ENCODE results near the gene MIDN.
"Not testable (repeated sequence)": the region's sequence is repeated elsewhere in the genome, so short reads cannot be mapped to it uniquely, and the experiment has no call there.

The MIDN gene

DNA sequence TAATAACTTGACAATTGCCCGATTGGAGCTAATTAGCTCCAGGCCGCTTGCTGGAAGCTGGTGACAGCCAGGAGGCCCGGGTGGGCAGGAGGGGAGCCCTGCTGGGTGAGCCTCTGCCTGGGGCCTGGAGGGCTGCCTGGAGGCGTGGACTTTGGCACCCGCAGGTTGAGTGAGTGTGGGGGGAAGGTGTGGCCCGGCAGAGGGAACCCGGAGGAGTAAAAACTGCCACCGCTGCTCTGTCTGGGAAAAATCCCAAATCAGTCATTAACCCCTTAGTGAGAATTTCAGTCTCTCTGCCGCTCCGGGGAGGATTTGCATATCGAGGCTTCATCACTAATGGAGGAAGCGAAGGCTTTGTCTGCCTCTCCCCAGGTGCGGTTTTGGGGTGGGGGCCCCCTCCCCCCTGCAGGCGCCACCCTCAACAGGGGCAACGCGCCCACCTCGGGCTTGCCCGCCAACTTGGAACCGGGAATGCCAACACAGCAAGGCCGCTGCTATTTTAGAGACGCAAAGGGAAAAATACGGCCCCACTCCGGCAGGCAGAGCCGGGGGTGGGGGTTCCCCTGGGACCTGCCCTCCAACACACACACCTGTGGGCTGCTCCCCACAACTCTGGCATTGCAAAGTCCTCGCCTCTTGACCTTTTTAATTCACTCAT, 43.5 kb downstream of the MIDN start:
- DNase-seq (ENCODE audit: low spot score) = no peak

DNA sequence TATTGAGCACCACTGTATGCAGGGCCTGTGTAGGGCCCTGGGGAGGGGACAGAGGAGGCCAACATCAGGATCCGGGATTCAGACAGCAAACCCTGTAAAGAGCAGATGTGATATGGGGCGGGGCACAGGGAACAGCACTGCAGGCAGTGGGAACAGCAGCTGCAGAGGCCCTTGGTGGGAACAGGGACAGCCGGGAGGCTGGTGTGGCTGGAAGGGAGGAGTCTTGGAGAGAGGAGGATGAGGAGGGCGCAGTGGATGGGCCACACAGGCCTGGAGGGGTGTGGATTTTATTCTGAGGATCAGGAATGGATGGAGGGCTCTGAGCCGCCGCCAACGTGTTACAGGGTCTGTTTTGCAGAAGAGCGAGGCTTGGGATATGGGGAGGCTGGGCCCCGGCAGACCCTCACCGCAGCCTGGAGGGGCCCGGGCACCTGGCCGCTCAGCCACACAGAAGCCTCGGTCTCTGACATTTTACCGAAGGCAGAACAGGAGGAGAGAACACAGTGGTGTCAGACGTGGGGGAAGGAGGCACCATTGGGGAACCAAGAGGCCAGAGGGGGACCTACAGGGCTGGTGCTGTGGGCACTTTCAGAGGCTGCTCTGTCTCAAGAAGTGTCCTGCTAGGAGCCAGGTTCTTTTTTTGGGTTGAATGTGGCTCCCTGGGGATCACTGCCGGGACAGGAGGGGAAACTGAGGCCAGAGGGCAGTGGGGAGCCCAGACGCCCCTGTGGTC, 44.2 kb downstream of the MIDN start:
- DNase-seq (ENCODE audit: low spot score) = no peak

DNA sequence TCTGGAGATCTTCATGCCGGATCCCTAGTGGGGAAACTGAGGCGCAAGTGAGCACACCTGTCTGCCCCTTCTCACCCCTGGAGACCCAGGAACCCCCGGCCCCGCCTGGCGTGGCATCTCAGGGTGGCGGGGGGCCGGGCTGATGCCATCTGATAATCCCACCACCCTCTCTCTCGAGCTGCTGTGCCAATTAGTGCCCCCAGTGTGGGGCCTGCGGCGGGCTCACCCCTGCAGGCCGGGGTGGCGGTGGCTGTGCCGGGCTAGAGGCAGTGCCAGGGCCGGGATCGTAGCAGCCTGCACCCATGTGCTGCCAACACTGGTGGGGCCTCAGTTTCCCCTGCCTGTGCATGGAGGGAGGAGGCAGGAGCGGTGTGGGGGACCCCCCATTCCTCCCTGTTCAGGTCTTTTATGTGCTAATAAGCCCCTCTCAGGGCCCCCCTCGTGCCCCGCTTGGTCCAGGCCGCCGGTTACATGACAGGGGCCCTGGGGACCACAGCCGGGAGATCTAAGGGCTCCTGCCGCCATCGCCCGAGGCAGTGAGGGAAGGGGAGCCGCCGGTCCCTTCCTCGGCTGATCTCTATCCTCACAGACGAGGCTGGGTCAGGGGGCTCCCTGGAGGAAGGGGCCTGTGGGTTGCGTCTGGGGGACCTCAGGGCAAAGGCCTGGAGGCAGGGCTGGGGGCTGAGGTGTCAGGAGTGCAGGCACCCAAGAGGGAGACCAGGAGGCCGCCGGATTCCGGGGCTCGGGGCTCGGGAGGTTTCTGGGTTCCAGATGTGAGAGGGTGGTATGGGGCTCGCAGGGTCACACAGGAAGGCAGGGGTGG, 45.6 kb downstream of the MIDN start:
- no peak for DNase-seq (ENCODE audit: low spot score)

DNA sequence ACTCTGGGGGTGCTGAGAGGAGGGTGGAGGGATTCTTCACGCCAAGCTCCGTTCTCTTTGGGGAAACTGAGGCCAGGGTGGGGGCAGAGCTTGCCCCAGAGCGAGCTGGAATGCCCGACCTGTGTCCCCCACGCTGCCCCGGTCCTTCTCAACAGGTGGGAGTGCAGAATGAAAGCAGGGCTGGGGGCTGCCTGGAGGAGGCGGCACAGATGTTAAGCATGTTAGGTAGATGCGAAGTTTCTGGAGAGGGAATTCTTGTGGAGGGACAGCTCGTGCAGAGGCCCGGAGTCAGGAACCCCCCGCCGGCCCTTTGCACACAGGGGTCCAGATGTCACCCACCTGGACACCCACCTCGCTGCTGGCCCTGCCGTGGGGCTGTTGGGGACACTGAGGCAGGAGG, 46.3 kb downstream of the MIDN start:
- no peak for DNase-seq (ENCODE audit: low spot score)

DNA sequence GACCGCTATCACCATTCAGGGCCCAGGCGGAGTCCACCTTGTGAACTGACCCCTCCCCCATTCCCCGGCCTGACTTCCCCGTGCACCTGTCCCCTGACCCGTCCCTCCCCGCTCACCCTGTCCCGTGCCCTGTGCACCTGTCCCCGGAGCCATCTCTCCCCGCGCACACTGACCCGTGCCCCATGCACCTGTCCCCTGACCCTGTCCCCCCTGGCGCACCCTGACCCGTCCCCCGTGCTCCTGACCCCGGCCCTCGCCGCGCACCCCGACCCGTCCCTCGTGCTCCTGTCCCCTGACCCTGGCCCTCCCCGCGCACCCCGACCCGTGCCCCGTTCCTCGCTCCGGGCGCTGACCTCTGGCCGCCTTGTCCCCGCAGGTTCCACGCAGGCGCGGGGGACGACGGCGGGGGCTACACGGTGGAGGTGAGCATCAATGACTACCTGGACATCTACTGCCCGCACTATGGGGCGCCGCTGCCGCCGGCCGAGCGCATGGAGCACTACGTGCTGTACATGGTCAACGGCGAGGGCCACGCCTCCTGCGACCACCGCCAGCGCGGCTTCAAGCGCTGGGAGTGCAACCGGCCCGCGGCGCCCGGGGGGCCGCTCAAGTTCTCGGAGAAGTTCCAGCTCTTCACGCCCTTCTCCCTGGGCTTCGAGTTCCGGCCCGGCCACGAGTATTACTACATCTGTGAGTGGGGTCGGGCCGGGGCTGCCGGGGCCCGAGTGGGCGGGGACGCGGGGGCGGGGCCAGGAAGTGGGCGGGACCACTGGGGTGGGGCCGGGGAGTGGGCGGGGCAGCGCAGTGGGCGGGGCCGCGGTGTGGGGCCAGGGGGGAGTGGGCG, 47.0 kb downstream of the MIDN start:
- DNase-seq (ENCODE audit: low spot score) = no peak

DNA sequence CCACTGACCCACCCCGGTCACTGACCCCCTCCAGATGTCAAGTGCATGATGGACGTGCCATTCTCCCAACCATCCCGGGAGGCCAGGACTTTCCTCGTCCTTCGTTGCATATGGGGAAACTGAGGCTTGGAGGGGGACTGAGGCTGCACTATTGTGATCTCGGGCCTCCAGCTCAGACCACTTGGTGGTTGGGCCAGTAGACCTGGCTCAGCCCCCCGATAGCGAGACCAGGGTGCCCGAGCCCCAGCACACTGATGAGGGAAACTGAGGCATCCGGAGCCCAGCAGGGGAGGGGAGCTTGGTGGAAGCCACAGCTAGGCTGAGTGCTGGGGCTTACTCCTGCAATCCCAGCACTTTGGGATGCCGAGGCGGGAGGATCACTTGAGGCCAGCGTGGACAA, 47.7 kb downstream of the MIDN start:
- no peak for DNase-seq (ENCODE audit: low spot score)

DNA sequence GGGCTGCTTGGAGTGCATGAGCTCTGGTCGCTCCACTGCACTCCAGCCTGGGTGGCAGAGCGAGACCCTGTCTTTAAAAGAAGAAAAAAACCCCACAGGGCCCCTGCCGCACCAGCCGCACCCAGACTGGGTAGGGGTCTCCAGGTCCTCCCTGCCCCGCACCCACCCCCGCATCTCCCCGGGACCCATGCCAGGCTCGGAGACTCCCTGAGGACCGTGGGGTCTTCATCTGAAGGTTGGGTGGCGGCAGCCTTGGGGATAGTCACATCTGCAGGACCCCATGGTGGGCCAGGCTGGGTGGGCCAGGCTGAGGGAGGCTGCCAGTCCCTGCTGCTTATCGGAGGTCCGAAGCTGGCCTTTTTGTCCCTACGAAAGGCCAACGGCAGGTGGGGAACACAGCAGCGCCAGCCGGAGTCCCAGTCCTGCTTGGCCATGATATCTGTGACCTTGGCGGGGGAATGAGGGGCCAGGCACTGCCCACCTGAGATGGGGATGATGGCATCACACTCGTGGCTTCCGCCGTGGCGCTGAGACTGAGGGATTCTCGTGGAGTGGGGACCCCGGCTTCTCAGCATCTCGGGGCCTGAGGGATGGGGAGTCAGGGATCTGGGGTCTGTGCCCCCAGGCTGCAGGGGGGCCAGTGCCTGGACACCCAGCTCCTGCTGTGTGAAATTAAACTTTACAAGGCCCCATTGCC, 48.3 kb downstream of the MIDN start:
- DNase-seq (ENCODE audit: low spot score) = no peak

DNA sequence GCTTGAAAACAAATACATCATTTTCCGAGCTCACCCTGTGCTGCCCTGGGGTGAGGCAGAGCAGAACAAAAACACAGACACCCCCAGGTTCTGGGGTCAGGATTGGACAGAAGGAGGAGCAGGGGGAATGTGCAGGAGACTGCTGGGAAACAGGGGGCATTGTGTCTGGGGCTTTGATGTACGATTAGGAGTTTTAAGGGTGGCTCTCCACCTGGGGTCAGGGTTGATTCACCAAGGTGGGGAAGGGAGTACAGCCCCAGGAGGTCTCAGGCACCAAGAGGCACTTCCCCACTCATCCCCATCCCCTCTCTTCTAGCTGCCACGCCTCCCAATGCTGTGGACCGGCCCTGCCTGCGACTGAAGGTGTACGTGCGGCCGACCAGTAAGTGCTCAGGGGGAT, 49.9 kb downstream of the MIDN start:
- DNase-seq (ENCODE audit: low spot score) = no peak

DNA sequence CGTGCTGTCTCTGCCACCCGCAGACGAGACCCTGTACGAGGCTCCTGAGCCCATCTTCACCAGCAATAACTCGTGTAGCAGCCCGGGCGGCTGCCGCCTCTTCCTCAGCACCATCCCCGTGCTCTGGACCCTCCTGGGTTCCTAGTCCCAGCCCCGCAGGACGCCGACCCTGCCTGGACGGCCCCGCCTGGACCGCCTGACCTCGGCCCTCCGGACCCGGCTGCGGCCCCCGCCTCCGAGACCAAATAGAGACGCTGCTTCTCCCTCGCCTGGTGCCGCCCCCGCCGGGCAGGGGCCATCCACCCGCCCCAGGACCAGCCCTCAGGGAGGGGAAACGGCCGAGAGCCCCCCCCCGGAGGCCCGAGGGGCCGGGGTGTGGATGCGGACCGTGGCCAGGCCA, 51.4 kb downstream of the MIDN start:
- DNase-seq (ENCODE audit: low spot score) = no peak

DNA sequence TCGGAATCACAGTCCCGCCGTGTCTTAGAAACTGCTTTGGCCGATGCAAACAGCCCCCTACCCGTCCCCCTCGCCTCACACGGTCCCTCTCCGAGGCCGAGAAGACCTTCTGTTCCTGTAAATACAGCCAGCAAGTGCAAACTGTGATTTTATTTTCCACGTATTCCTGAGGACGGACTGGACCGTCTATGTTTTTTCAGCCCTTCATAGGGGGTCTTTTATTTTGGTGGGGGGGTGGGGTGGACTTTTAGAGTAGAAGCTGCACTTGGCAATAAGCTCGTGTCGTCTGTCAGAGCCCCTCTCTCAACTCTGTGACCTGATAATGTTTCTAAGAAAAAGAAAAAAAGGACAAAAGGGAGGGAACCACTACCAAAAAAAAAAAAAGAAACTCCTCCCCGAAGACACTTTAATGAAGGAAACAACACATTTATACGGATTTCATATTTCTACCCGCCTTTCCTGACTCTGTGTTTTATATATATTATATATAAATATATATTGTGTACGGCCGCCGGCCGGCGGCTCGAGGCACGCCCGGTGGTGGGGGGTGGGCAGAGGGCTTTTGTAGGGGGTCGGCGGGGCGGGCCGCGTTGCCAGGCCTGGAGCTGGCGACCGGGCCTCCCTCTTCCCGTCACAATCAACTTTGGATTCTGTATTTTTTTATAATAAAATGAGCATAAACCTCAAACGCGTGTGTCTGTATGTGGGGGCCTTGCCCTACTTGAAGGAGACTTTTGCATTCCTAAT, 52.5 kb downstream of the MIDN start:
- no peak for DNase-seq (ENCODE audit: low spot score)

DNA sequence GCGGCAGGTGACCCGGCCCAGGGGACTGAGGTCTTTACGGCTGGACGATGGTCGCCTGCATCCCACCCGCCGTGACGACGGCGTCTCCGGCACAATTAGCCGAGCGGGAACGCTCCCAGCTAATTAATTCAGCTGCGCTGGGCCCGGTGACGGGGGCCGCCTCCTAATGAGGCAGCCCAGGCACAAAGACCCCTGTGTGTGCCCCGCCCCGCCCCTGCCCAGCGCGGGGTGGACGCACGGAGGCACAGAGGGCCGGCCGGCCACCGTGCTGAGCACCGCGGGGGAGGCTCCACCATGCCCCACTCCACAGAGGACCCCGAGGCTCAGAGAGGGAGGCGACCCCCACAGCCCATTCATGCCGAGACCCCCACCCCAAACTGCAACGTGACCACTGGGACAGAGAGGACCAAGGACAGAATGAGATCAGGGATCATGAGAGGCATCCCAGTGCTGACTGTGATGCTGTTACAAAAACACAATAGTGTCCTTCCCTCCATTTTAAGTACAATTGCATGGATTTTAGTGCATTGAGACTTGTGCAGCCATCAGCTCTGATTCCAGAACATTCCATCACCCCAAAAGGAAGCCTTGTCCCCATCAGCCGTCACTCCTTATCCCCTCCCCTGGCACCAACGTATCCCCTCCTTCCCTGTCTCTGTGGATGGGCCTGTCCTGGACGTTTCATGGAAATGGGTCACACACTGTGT, 54.3 kb downstream of the MIDN start:
- DNase-seq (ENCODE audit: low spot score) = no peak

DNA sequence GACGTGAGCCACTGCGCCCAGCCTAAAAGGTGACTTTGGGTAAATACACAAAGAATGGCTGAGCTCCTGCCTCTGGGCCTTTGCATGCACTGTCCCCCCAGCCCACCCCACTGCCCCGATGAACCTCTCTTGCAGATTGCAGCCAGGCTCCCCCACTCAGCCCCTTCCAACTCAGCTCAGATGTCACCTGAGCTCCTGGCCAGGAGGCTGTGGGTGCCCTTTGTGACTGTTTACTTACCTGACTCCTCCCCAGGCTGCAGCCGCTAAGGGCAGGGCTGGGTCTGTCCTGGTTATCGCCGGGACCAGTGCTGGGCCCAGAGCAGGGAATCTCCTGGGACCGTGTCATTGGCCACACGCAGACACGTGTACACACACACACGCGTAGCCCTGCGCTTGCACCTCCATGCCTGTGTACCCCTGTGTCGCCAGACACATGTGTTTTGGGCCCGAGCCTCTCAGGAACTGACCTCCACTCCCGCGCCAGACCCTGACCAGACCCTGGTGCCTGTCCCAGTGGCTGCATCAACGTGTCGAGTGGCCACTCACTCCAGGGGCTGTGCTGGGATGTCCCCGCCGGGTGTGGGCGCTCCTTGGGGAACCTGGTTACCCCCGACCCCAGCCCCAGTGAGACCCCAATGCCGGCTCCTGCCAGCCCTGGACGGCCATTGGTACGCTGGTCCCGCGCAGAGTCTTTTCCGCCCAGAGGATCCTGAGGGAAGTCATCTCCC, 56.0 kb downstream of the MIDN start:
- no peak for DNase-seq (ENCODE audit: low spot score)

DNA sequence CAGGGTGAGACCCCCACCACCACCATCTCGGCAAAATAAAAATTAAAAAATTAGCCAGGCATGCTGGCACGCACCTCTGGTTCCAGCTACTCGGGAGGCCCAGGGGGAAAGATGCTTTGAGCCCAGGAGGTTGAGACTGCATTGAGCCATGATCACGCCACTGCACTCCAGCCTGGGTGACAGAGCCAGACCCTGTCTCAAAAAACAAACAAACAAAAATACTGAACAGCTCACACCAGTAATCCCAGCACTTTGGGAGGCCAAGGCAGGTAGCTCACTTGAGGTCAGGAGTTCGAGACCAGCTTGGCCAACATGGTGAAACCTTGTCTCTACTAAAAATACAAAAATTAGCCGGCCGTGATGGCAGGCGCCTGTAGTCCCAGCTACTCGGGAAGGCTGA, 57.0 kb downstream of the MIDN start:
- not testable (repeated sequence) for DNase-seq (ENCODE audit: low spot score)

DNA sequence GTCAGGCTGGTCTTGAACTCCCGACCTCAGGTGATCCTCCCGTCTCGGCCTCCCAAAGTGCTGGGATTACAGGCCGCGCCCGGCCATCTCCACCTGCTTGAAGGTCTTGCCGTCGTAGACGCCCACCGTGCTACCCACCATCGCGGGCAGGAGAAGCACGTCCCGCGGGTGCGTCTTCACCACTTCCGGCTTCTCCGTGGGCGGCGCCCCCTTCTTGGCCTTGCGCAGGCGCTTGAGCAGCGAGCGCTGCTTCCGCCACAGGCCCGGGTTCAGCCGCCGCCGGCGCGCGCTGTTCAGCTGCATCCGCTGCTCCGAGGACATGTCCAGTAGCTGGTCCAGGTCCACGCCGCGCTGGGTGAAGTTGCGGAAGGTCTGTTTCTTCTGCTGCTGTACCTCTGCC, 58.9 kb downstream of the MIDN start:
- no peak for DNase-seq (ENCODE audit: low spot score)

DNA sequence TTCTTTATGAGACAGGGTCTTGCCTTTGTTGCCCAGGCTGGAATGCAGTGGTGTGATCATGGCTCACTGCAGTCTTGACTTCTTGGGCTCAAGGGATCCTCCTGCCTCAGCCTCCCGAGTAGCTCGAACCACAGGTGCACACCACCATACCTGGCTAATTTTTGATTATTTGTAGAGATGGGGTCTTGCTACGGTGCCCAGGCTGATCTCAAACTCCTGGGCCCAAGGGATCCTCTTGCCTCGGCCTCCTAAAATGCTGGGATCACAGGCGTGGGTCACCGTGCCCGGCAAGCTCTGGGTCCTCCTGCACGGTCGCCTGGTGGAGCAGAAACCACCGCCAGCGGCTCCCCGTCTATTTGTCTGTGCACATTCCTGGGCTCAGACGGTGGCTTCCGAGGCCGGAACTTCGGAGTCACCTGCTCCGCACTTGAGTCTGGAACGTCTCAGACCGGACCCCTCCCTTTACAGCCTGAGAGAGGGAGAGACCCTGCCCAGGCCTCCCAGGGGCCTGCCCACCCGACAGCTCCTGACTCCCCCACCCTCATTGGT, 59.4 kb downstream of the MIDN start:
- DNase-seq (ENCODE audit: low spot score) = no peak

DNA sequence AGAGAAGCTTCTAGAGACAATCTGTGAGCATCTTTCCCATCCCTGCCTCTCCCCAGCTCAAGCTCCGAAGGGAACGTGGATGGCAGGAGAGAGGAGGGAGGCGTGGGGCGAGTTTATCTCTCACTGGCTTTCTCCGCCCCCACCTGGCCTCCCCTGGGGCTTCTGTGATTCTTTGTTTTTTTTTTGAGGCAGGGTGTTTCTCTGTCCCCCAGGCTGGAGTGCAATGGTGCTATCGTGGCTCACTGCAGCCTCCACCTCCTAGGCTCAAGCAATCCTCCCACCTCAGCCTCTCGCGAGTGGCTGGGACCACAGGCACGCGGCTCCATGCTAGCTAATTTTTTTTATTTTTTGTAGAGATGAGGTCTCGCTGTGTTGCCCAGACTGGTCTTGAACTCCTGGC, 60.3 kb downstream of the MIDN start:
- no peak for DNase-seq (ENCODE audit: low spot score)
